WTC11 (cell line): ENCODE data around the gene PSG7.
"Not testable (repeated sequence)": the region's sequence is repeated elsewhere in the genome, so short reads cannot be mapped to it uniquely, and the experiment has no call there.

ENCODE experiments used
- CREB1 ChIP-seq: sonication (generic); formaldehyde crosslinking; IDR thresholded peaks from 2 replicates; pipeline ENCODE4 v1.8.0; 2023; ENCODE audit warnings: mild to moderate bottlenecking, missing genetic modification reagents
- CTCF ChIP-seq: fragments of 200-600 bp; IDR thresholded peaks from 2 replicates; pipeline ENCODE4 v1.8.0; 2022; ENCODE audit warnings: antibody characterized with exemption
- E2F4 ChIP-seq: sonication (generic); formaldehyde crosslinking; IDR thresholded peaks from 2 replicates; pipeline ENCODE4 v1.8.1; 2022; ENCODE audit warnings: low read depth, mild to moderate bottlenecking, moderate library complexity, missing genetic modification reagents, borderline replicate concordance
- GABPB1 ChIP-seq: sonication (generic); formaldehyde crosslinking; IDR thresholded peaks from 2 replicates; pipeline ENCODE4 v1.8.1; 2023; ENCODE audit warnings: mild to moderate bottlenecking, missing genetic modification reagents
- MAX ChIP-seq: sonication (generic); formaldehyde crosslinking; IDR thresholded peaks from 2 replicates; pipeline ENCODE4 v1.8.0; 2022; ENCODE audit warnings: mild to moderate bottlenecking, missing genetic modification reagents
- NR2C2 ChIP-seq: sonication (generic); formaldehyde crosslinking; IDR thresholded peaks from 2 replicates; pipeline ENCODE4 v1.8.0; 2022; ENCODE audit warnings: mild to moderate bottlenecking, missing genetic modification reagents
- SMAD3 ChIP-seq: sonication (generic); formaldehyde crosslinking; IDR thresholded peaks from 2 replicates; pipeline ENCODE4 v1.8.0; 2022; ENCODE audit warnings: missing genetic modification reagents, mild to moderate bottlenecking, borderline replicate concordance
- ZNF532 ChIP-seq: fragments of 250-450 bp; sonication (Bioruptor Pico); IDR thresholded peaks from 2 replicates; pipeline ENCODE4 v1.9.0; 2021; ENCODE audit warnings: mild to moderate bottlenecking, borderline replicate concordance
- TF ChIP-seq, protein P1 (sequence below): fragments of 250-450 bp; sonication (Bioruptor Pico); conservative IDR thresholded peaks from 2 replicates; pipeline ENCODE4 v1.9.0; 2021; ENCODE audit warnings: mild to moderate bottlenecking
- TF ChIP-seq, protein P2 (sequence below): sonication (generic); formaldehyde crosslinking; IDR thresholded peaks from 2 replicates; pipeline ENCODE4 v1.8.1; 2023; ENCODE audit warnings: mild to moderate bottlenecking, missing genetic modification reagents
- TF ChIP-seq, protein P3 (sequence below): sonication (generic); formaldehyde crosslinking; IDR thresholded peaks from 2 replicates; pipeline ENCODE4 v1.8.0; 2023; ENCODE audit warnings: mild to moderate bottlenecking, missing genetic modification reagents
- TF ChIP-seq, protein P4 (sequence below): sonication (generic); formaldehyde crosslinking; conservative IDR thresholded peaks from 2 replicates; pipeline ENCODE4 v1.8.1; 2022; ENCODE audit warnings: mild to moderate bottlenecking, missing genetic modification reagents
- TF ChIP-seq, protein P5 (sequence below): sonication (generic); formaldehyde crosslinking; IDR thresholded peaks from 2 replicates; pipeline ENCODE4 v1.8.1; 2023; ENCODE audit warnings: mild to moderate bottlenecking, missing genetic modification reagents, moderate library complexity

- TF ChIP-seq GABPB1 (CRISPR knock-in tag); CTCF; ZNF532 (CRISPR knock-in tag); NR2C2; CREB1; SMAD3 (CRISPR knock-in tag); MAX (CRISPR knock-in tag); E2F4: not testable (repeated sequence)
- TF ChIP-seq, protein P1, sequence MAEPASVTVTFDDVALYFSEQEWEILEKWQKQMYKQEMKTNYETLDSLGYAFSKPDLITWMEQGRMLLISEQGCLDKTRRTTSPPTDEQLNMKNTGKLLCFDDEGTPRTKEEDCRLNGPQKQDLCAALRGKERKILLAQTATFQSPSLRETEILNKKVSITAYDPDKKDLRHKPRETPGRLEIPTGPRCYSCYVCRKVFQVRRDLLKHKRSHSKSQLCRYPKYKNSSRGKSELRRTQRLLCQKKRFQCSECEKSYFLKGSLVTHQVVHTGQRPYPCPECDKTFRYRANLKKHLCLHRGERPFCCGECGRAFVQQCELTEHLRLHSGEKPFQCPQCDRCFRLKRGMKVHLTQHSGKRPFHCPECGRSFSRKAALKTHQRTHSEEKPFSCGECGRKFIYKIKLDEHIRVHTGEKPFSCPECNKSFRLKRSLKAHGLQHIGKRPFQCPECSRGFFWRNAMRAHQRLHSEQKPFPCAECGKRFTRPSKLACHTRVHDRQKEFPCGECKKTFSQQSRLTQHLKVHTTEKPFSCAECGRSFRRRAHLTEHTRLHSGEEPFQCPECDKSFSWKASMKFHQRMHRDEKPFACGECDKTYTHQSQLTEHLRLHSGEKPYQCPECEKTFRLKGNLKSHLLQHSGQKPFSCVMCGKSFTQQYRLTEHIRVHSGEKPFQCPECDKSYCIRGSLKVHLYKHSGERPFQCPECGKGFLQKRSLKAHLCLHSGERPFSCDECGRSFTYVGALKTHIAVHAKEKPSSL (CRISPR knock-in tag), result not testable (repeated sequence)
- TF ChIP-seq, protein P2, sequence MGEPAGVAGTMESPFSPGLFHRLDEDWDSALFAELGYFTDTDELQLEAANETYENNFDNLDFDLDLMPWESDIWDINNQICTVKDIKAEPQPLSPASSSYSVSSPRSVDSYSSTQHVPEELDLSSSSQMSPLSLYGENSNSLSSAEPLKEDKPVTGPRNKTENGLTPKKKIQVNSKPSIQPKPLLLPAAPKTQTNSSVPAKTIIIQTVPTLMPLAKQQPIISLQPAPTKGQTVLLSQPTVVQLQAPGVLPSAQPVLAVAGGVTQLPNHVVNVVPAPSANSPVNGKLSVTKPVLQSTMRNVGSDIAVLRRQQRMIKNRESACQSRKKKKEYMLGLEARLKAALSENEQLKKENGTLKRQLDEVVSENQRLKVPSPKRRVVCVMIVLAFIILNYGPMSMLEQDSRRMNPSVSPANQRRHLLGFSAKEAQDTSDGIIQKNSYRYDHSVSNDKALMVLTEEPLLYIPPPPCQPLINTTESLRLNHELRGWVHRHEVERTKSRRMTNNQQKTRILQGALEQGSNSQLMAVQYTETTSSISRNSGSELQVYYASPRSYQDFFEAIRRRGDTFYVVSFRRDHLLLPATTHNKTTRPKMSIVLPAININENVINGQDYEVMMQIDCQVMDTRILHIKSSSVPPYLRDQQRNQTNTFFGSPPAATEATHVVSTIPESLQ (CRISPR knock-in tag), result not testable (repeated sequence)
- TF ChIP-seq, protein P3, sequence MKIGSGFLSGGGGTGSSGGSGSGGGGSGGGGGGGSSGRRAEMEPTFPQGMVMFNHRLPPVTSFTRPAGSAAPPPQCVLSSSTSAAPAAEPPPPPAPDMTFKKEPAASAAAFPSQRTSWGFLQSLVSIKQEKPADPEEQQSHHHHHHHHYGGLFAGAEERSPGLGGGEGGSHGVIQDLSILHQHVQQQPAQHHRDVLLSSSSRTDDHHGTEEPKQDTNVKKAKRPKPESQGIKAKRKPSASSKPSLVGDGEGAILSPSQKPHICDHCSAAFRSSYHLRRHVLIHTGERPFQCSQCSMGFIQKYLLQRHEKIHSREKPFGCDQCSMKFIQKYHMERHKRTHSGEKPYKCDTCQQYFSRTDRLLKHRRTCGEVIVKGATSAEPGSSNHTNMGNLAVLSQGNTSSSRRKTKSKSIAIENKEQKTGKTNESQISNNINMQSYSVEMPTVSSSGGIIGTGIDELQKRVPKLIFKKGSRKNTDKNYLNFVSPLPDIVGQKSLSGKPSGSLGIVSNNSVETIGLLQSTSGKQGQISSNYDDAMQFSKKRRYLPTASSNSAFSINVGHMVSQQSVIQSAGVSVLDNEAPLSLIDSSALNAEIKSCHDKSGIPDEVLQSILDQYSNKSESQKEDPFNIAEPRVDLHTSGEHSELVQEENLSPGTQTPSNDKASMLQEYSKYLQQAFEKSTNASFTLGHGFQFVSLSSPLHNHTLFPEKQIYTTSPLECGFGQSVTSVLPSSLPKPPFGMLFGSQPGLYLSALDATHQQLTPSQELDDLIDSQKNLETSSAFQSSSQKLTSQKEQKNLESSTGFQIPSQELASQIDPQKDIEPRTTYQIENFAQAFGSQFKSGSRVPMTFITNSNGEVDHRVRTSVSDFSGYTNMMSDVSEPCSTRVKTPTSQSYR (CRISPR knock-in tag), result not testable (repeated sequence)
- TF ChIP-seq, protein P4, sequence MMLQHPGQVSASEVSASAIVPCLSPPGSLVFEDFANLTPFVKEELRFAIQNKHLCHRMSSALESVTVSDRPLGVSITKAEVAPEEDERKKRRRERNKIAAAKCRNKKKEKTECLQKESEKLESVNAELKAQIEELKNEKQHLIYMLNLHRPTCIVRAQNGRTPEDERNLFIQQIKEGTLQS (CRISPR knock-in tag), result not testable (repeated sequence)
- TF ChIP-seq, protein P5, sequence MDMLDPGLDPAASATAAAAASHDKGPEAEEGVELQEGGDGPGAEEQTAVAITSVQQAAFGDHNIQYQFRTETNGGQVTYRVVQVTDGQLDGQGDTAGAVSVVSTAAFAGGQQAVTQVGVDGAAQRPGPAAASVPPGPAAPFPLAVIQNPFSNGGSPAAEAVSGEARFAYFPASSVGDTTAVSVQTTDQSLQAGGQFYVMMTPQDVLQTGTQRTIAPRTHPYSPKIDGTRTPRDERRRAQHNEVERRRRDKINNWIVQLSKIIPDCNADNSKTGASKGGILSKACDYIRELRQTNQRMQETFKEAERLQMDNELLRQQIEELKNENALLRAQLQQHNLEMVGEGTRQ (CRISPR knock-in tag), result not testable (repeated sequence)
These were observed 4.4 kb downstream of the PSG7 start for GRCh38 chr19:42932485-42933101.
